PC-3 (cell line): ENCODE measurements around the gene IKZF1. TPM values are rescaled to one million over a fixed set of nuclear protein-coding genes. Genes with fewer than 3 reads are reported as not detected.

Source experiments
- ATAC-seq: fragments of 200-7000 bp; cut with Tn5 transposase; 2 replicates; pipeline ENCODE4 v1.9.1; 2020; ENCODE audit warnings: mild to moderate bottlenecking, moderate library complexity
- BruUV-seq: library from RNA; stranded (reverse); fragments of 400-500 nt; replicated peaks from 2 replicates; lab custom pipeline; 2021; lab: Mats Ljungman, UMichigan
- CTCF ChIA-PET: fragments of 300-600 bp; sonication (Branson Sonifier 250); formaldehyde crosslinking; loops from one replicate; lab custom pipeline; 2022; ENCODE audit warnings: antibody characterized with exemption; lab: Charles Lee
- POLR2A ChIA-PET: fragments of 300-600 bp; sonication (Branson Sonifier 250); formaldehyde crosslinking; loops from one replicate; lab custom pipeline; 2022; ENCODE audit warnings: antibody characterized with exemption; ENCODE audit not compliant: unreplicated experiment; lab: Charles Lee
- DNase-seq: peaks from one replicate; pipeline ENCODE4 v3.0.0-alpha.2; 2015
- H2AFZ ChIP-seq: fragments of 300-600 bp; sonication (generic); 2 replicates; pipeline ENCODE4 v1.6.0; 2016; ENCODE audit warnings: antibody characterized with exemption, low read length
- H3F3A ChIP-seq: fragments of 300-600 bp; sonication (generic); one replicate; pipeline ENCODE4 v1.6.0; 2017; ENCODE audit warnings: antibody characterized with exemption, low read length, control low read depth, mild to moderate bottlenecking; ENCODE audit not compliant: unreplicated experiment
- H3K27ac ChIP-seq: fragments of 300-600 bp; sonication (generic); 2 replicates; pipeline ENCODE4 v1.5.1; 2016; ENCODE audit warnings: mild to moderate bottlenecking, low read length
- H3K27me3 ChIP-seq: fragments of 300-600 bp; sonication (generic); 2 replicates; pipeline ENCODE4 v1.6.1; 2016; ENCODE audit warnings: low read length, mixed read lengths
- H3K36me3 ChIP-seq: fragments of 300-600 bp; sonication (generic); 2 replicates; pipeline ENCODE4 v1.6.1; 2016; ENCODE audit warnings: low read depth, mixed run types, low read length, mixed read lengths
- H3K4me1 ChIP-seq: fragments of 300-600 bp; sonication (generic); 2 replicates; pipeline ENCODE4 v1.5.1; 2016; ENCODE audit warnings: low read length; ENCODE audit not compliant: insufficient read depth
- H3K4me2 ChIP-seq: fragments of 300-600 bp; sonication (generic); 2 replicates; pipeline ENCODE4 v1.6.0; 2016; ENCODE audit warnings: low read length
- H3K4me3 ChIP-seq: fragments of 300-600 bp; sonication (generic); 2 replicates; pipeline ENCODE4 v1.5.1; 2016; ENCODE audit warnings: mild to moderate bottlenecking, low read length, mixed read lengths
- H3K79me2 ChIP-seq: fragments of 300-600 bp; sonication (generic); 2 replicates; pipeline ENCODE4 v1.6.1; 2017; ENCODE audit warnings: low read length, mixed read lengths
- H3K9ac ChIP-seq: fragments of 300-600 bp; sonication (generic); 2 replicates; pipeline ENCODE4 v1.6.0; 2016; ENCODE audit warnings: mild to moderate bottlenecking, low read length
- H3K9me2 ChIP-seq: fragments of 300-600 bp; sonication (generic); replicated peaks from 2 replicates; pipeline ENCODE4 v1.6.1; 2016; ENCODE audit warnings: mixed run types, low read length, mixed read lengths
- H3K9me3 ChIP-seq: fragments of 300-600 bp; sonication (generic); 2 replicates; pipeline ENCODE4 v1.6.1; 2016; ENCODE audit warnings: low read length, mixed read lengths
- H4K20me1 ChIP-seq: fragments of 300-600 bp; sonication (generic); 2 replicates; pipeline ENCODE4 v1.6.1; 2016; ENCODE audit warnings: low read length, mixed read lengths
- EZH2 ChIP-seq: fragments of 300-600 bp; sonication (generic); IDR thresholded peaks from one replicate; pipeline ENCODE4 v1.6.1; 2017; ENCODE audit warnings: antibody characterized with exemption, mild to moderate bottlenecking, low read length; ENCODE audit not compliant: unreplicated experiment
- EZH2phosphoT487 ChIP-seq: fragments of 300-600 bp; sonication (generic); IDR thresholded peaks from 2 replicates; pipeline ENCODE4 v1.6.1; 2018; ENCODE audit warnings: mild to moderate bottlenecking, antibody characterized with exemption, low read length, borderline replicate concordance
- intact Hi-C: fragments of 100-400 bp; cut with micrococcal nuclease; formaldehyde crosslinking; loops from 2 replicates; pipeline ENCODE4 v1.9.0; 2023
- total RNA-seq: library from RNA; depleted of rRNA; stranded (reverse); fragments of >200 nt; gene quantifications from 2 replicates; pipeline ENCODE4 v1.2.3, GENCODE V29; 2014
- TF ChIP-seq, protein P1 (sequence below): fragments of 300-600 bp; sonication (generic); conservative IDR thresholded peaks from 2 replicates; pipeline ENCODE4 v1.5.1; 2017; ENCODE audit warnings: antibody characterized with exemption, low read depth, mild to moderate bottlenecking, low read length

IKZF1 gene
- total RNA-seq, 1 experiment from 2014 or later: not detected

DNA sequence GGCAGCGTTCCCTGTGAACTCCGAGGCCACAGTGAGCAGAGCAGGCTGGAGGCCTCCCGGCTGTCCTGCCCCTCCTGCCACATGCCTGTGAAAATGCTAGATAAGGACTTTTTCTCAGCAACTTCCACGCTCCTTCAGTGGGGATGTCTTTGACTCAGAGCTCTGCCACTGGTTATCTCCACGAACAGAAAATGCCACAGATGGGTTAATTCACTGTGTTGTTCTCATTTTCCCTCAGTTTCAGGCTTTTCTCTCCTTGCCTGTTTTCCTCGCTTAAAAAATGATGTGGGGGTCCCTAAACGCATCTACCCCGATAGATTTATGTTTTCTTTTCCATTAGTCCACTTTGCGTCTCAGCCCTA is 51.3 kb downstream of the IKZF1 start:
- Histone ChIP-seq H3K27ac (no peak overlapping the region), H3K36me3 (no peaks in the 10 kb centered on the region), H3K4me1 (no peaks in the 10 kb centered on the region), H3K9me2 (no peaks in the 10 kb centered on the region), H3K9ac (no peak overlapping the region), H3K4me3 (no peak overlapping the region), H3K27me3 (peaks cover 95% of the 10 kb centered on the region), H4K20me1 (no peaks in the 10 kb centered on the region), H3F3A (no peaks in the 10 kb centered on the region), H3K79me2 (no peaks in the 10 kb centered on the region), H2AFZ (no peak overlapping the region), H3K4me2 (no peak overlapping the region), H3K9me3 (no peaks in the 10 kb centered on the region)
- no peak for DNase-seq
- intact Hi-C loops: no loop called here
- TF ChIP-seq EZH2 (no peak), EZH2phosphoT487 (no peak)
- TF ChIP-seq, protein P1, sequence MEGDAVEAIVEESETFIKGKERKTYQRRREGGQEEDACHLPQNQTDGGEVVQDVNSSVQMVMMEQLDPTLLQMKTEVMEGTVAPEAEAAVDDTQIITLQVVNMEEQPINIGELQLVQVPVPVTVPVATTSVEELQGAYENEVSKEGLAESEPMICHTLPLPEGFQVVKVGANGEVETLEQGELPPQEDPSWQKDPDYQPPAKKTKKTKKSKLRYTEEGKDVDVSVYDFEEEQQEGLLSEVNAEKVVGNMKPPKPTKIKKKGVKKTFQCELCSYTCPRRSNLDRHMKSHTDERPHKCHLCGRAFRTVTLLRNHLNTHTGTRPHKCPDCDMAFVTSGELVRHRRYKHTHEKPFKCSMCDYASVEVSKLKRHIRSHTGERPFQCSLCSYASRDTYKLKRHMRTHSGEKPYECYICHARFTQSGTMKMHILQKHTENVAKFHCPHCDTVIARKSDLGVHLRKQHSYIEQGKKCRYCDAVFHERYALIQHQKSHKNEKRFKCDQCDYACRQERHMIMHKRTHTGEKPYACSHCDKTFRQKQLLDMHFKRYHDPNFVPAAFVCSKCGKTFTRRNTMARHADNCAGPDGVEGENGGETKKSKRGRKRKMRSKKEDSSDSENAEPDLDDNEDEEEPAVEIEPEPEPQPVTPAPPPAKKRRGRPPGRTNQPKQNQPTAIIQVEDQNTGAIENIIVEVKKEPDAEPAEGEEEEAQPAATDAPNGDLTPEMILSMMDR: no peak
- no peak for ATAC-seq
- ChIA-PET POLR2A (no interaction called here), CTCF (no interaction called here)
- BruUV-seq: no TSS peak

GRCh38 chr7:50356212-50356944 is 51.9 kb downstream of the IKZF1 start:
- Histone ChIP-seq H4K20me1 (no peaks in the 10 kb centered on the region), H3K36me3 (no peaks in the 10 kb centered on the region), H3K27ac (no peak overlapping the region), H2AFZ (no peak overlapping the region), H3K79me2 (no peaks in the 10 kb centered on the region), H3K4me3 (no peak overlapping the region), H3K9ac (no peak overlapping the region), H3K9me2 (no peaks in the 10 kb centered on the region), H3K27me3 (peaks cover 90% of the 10 kb centered on the region), H3K9me3 (no peaks in the 10 kb centered on the region), H3F3A (no peaks in the 10 kb centered on the region), H3K4me1 (no peaks in the 10 kb centered on the region), H3K4me2 (no peak overlapping the region)
- intact Hi-C loops: no loop called here
- no TSS peak for BruUV-seq
- ChIA-PET CTCF (no interaction called here), POLR2A (no interaction called here)
- TF ChIP-seq EZH2 (no peak), EZH2phosphoT487 (no peak)
- TF ChIP-seq, protein P1: no peak
- no peak for DNase-seq
- ATAC-seq: no peak

- Histone ChIP-seq H3K27me3 (peaks cover 87% of the 10 kb centered on the region), H3K9ac (no peak overlapping the region), H3K4me2 (no peak overlapping the region), H3K27ac (no peak overlapping the region), H3K36me3 (no peaks in the 10 kb centered on the region), H4K20me1 (no peaks in the 10 kb centered on the region), H3K9me2 (no peaks in the 10 kb centered on the region), H3K4me1 (no peaks in the 10 kb centered on the region), H3K4me3 (no peak overlapping the region), H3F3A (no peaks in the 10 kb centered on the region), H3K9me3 (no peaks in the 10 kb centered on the region), H2AFZ (no peak overlapping the region), H3K79me2 (no peaks in the 10 kb centered on the region)
- no peak for DNase-seq
- TF ChIP-seq EZH2 (no peak), EZH2phosphoT487 (no peak)
- TF ChIP-seq, protein P1: no peak
- CTCF ChIA-PET: no interaction called here
- ATAC-seq: no peak
- no TSS peak for BruUV-seq
- POLR2A ChIA-PET: no interaction called here
- intact Hi-C loops: no loop called here
Measured at GRCh38 chr7:50356945-50357268, 52.4 kb downstream of the IKZF1 start.
